Islet of Langerhans (tissue), 1 donor: ENCODE data around the gene NPHP4.
A peak's percentile ranks its signal among the peaks of the same experiment; 100 is the strongest.
"Not testable (repeated sequence)": the region's sequence is repeated elsewhere in the genome, so short reads cannot be mapped to it uniquely, and the experiment has no call there.

Experiments
- FAIRE-seq: peaks from one replicate; lab custom pipeline; 2011; peaks lifted over from hg19 to GRCh38; lab: Jason Lieb, UNC

Gene NPHP4

GRCh38 chr1:5909576-5910275 lies 82.5 kb downstream of the NPHP4 start:
- no peak for FAIRE-seq

GRCh38 chr1:5908461-5909375 lies 83.5 kb downstream of the NPHP4 start:
- FAIRE-seq = no peak

GRCh38 chr1:5907966-5908365 lies 84.3 kb downstream of the NPHP4 start:
- no peak for FAIRE-seq

GRCh38 chr1:5907386-5907785 lies 84.8 kb downstream of the NPHP4 start:
- no peak for FAIRE-seq

- FAIRE-seq = no peak
Observed at GRCh38 chr1:5906966-5907365, 85.3 kb downstream of the NPHP4 start.

GRCh38 chr1:5906116-5906515 lies 86.1 kb downstream of the NPHP4 start:
- no peak for FAIRE-seq

- no peak for FAIRE-seq
Observed at GRCh38 chr1:5905436-5905835, 86.8 kb downstream of the NPHP4 start.

- FAIRE-seq = no peak
Observed at GRCh38 chr1:5904551-5904950, 87.7 kb downstream of the NPHP4 start.

- no peak for FAIRE-seq
Observed at GRCh38 chr1:5903680-5904079, 88.5 kb downstream of the NPHP4 start.

GRCh38 chr1:5903031-5903430 lies 89.2 kb downstream of the NPHP4 start:
- peak; percentile 64 for FAIRE-seq

GRCh38 chr1:5901841-5902240 lies 90.4 kb downstream of the NPHP4 start:
- FAIRE-seq = no peak

GRCh38 chr1:5901150-5901549 lies 91.1 kb downstream of the NPHP4 start:
- no peak for FAIRE-seq

GRCh38 chr1:5898266-5898665 lies 94.0 kb downstream of the NPHP4 start:
- no peak for FAIRE-seq

- no peak for FAIRE-seq
Observed at GRCh38 chr1:5896706-5897660, 95.2 kb downstream of the NPHP4 start.

- FAIRE-seq = no peak
Observed at GRCh38 chr1:5895446-5896406, 96.5 kb downstream of the NPHP4 start.

- not testable (repeated sequence) for FAIRE-seq
Observed at GRCh38 chr1:5893699-5894278, 98.4 kb downstream of the NPHP4 start.

GRCh38 chr1:5892329-5892728 lies 99.9 kb downstream of the NPHP4 start:
- FAIRE-seq = no peak

- no peak for FAIRE-seq
Observed at GRCh38 chr1:5891736-5892135, 100.5 kb downstream of the NPHP4 start.

GRCh38 chr1:5891137-5891536 lies 101.1 kb downstream of the NPHP4 start:
- FAIRE-seq = no peak

- FAIRE-seq = no peak
Observed at GRCh38 chr1:5890346-5891106, 101.7 kb downstream of the NPHP4 start.
